Hindlimb muscle (tissue), 1 donor: ENCODE data around the gene SLC5A9. TPM values are rescaled to one million over a fixed set of nuclear protein-coding genes. Genes with fewer than 3 reads are reported as not detected.
"Not testable (repeated sequence)": the region's sequence is repeated elsewhere in the genome, so short reads cannot be mapped to it uniquely, and the experiment has no call there.

ENCODE experiments used
- DNase-seq: peaks from one replicate; pipeline ENCODE4 v3.0.0-alpha.2; 2013
- polyA plus RNA-seq: library from polyadenylated mRNA; unstranded; fragments of 120-200 nt; gene quantifications from one replicate; pipeline ENCODE4 v1.2.1, GENCODE V29; 2013; ENCODE audit not compliant: insufficient read length

Gene SLC5A9
- polyA plus RNA-seq, 1 donor: 1.4 TPM

- not testable (repeated sequence) for DNase-seq
These were observed 8.2 kb upstream of the SLC5A9 start for GRCh38 chr1:48214366-48214765.

- DNase-seq: peak; percentile 12
These were observed 7.7 kb upstream of the SLC5A9 start for GRCh38 chr1:48214820-48215219.

DNA sequence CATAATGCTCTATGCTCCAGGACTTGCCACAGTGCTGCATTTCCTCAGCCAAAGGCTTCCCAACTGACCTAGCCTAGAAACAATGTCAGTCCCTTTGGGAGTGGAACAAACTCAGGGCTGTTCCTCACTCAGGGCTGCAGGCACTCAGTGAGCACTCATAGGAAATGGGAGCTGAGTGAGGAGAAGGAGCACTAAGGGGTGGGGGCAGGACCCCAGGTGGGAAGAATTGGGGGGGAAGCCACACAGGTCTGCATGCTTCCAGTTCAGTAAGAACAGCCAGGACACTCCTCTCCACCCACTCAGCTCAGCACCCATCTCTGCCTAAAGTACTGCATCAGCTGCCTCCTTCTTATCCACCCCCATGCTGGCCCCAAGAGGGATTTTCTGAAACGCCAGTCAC lies 7.3 kb upstream of the SLC5A9 start:
- DNase-seq: no peak

DNA sequence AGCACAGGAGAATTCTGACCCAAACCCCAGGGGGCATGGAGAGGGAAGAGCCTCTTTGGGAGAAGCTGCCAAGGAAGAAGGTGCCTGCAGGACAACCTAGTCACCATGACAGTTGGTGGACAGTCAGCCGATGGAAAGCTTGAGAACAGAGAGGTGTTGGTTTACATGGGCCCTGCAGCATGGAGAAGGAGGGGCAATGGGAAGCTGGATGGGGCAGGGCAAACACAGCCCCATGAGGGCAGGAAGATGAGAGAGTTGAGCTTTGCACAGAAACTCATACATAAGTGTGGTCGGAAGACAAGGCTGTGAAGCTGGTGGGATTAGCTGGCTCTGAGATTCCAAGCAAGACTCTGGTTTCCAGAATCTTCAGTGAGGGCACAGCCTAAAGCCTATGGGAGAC lies 6.6 kb upstream of the SLC5A9 start:
- no peak for DNase-seq

- DNase-seq: no peak
These were observed 6.2 kb upstream of the SLC5A9 start for GRCh38 chr1:48216313-48216712.

GRCh38 chr1:48216941-48217340 lies 5.6 kb upstream of the SLC5A9 start:
- no peak for DNase-seq

- DNase-seq: no peak
These were observed 4.7 kb upstream of the SLC5A9 start for GRCh38 chr1:48217856-48218255.

DNA sequence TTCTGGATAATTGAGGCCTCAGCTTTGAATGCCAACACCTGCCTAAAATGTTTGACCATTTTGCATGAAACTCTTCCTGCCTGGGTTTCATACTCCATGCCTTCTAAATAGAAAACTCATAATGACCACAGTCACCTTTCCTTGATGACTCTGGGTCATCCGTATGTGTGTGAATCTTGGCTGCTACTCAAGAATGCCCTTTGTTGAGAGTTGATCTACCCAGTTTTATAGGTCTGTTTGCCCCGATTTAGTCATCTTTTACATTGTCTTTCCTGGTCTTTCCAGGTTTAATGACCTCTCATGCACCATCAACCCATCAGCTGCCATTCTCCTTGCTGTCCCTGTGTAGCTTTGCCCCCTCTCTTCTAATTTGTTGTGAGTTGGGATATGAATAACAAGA lies 2.7 kb upstream of the SLC5A9 start:
- no peak for DNase-seq

GRCh38 chr1:48221122-48221521 lies 1.4 kb upstream of the SLC5A9 start:
- no peak for DNase-seq

DNA sequence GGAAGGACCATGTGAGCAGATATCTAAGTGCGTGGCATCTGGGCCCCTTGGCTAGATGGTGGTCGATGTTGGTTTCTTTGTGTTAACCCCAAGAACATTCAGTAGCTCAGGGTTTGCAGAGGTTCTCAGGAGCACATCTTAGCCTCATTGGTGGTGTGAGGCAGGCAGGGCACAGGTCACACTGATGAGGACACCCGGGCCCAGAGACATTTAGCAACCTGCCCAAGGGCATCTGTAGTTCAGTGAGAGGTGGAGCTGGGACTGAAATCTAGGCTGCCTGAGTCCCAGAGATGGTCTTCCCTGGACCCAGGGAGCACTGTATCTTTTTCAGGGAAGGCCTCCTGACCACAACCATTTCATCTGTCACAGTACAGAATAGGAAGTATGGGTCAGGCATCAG lies 859 bp upstream of the SLC5A9 start:
- no peak for DNase-seq

DNA sequence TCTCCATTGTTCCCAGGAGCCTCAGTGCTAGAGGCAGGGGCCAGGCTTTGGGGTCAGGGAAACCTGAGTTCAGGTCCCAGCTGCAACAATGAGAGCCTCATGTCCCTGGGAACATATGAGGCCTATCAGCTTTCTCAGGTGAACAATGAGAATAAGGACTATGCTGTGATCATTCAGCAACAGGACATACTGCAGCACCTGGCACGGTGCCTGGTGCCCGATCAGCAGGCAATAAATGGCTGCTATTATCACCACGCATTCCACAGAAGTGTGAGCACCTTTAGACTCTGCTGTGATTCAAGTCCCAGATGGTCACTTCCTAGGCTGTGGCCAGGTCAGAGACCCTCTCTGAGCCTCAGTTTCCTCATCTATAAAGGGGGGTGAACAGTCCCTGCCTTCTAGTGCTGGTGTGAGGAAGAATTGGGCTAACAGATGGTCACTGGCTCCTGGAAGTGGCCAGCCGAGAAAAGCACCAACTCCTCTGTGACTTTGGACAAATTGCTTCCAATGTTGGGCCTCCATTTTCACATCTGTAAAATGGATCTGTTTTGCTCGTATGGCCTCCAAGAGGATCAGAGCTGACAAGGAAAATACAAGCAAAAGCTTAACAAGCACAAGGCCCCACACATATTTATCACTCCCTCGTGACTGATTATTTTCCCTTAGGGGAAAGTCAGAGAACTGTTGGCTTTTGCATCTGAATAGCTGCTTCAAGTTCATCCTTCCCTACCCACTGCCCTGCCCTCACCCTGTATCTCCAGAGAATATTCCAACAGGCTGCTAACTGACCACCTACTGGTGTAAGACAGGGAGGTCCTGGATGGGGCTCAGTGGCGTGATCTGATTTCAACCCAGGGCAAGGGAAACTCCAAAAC lies 1.1 kb downstream of the SLC5A9 start:
- no peak for DNase-seq

DNA sequence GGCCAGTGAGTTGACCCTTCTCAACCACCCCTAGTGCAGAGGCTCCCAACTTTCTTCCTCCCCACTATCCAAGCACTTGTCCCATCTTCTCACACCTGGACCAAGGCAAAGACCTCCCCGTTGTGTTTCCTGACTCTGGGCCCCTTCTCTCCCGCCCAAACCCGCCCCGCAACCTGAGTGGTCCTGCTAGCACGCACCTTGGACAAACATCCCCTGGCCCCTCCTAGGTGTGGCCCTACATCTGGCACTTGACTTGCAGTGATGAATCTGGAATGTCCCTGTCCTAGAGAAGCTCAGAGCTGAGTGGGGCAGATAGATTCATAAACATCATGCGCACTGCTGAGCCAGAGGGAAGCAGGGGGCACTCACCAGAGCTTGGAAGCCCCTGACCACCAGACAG lies 2.3 kb downstream of the SLC5A9 start:
- no peak for DNase-seq

DNA sequence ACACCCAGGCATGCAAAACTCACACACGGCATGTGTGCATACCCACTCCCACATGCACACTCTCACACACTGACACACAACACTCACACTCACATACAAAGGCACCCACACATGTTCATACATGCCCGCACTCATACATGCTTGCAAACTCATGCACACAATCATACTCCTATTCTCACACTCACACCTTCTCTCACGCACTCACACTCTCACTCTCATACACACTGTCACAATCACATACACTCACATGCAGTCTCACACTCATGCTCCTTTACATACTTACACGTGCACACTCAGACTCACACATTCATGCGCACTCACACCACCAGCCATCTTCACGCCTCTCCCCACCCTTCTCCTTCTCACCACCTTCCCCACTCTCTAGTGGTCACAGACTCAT lies 3.1 kb downstream of the SLC5A9 start:
- DNase-seq: no peak

GRCh38 chr1:48227165-48228013 lies 4.9 kb downstream of the SLC5A9 start:
- no peak for DNase-seq

- no peak for DNase-seq
These were observed 5.6 kb downstream of the SLC5A9 start for GRCh38 chr1:48228156-48228555.

- DNase-seq: no peak
These were observed 6.8 kb downstream of the SLC5A9 start for GRCh38 chr1:48229317-48229716.

GRCh38 chr1:48230236-48230635 lies 7.7 kb downstream of the SLC5A9 start:
- DNase-seq: no peak

- DNase-seq: no peak
These were observed 10.2 kb downstream of the SLC5A9 start for GRCh38 chr1:48232722-48233121.

- DNase-seq: no peak
These were observed 11.4 kb downstream of the SLC5A9 start for GRCh38 chr1:48233666-48234485.

GRCh38 chr1:48235652-48236051 lies 13.1 kb downstream of the SLC5A9 start:
- no peak for DNase-seq

DNA sequence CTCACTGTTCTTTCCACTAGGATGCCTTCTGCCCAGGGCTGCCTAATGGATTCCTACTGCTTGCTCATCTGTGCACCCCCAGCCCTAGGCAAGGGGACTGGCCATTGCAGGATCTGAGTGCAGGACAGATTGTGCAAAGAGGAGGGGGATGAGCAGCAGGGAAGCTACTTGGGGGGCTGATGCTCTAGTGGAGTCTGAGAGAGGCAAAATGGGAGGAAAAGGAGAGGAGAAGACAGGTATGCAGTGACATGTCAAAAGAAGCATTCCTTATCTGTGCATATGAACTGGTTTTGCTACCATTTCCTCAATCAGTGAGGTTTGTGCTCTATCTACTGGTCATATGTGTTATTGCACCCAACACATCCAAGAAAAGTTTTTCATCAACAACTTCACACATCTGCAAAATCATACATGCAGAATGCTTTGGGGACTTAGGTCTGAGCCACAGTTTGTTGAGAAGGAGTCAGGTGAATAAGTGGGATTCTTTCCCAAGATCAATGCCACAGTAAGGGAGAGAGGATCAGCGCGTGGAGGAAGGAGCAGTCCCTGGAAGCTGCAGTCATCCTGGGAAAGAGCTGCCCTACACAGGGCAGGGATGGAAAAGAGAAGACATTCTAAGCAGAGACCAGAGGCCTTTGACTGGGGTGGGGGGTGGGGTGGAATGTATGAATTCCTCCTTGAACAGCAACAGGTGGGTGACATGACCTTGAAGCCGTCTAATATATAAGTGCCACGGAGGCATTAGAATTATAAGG lies 14.4 kb downstream of the SLC5A9 start:
- DNase-seq: no peak

- DNase-seq: no peak
These were observed 19.7 kb downstream of the SLC5A9 start for GRCh38 chr1:48242141-48242736.
